Activated CD4-positive, alpha-beta T cell treated with anti-CD3 and anti-CD28 coated beads for 36 hours (primary cell): ENCODE data around the gene MOGAT1. TPM values are rescaled to one million over a fixed set of nuclear protein-coding genes. Genes with fewer than 3 reads are reported as not detected.
A peak's percentile ranks its signal among the peaks of the same experiment; 100 is the strongest.

Source experiments
- ATAC-seq: fragments of 200-7000 bp; cut with Tn5 transposase; one replicate; pipeline ENCODE4 v1.10.0; 2021; ENCODE audit warnings: mild to moderate bottlenecking, moderate library complexity
- CTCF ChIA-PET: fragments of 350-600 bp; sonication (Branson Sonifier 250); formaldehyde crosslinking; loops from one replicate; lab custom pipeline; 2021; ENCODE audit warnings: antibody characterized with exemption; lab: Charles Lee
- POLR2A ChIA-PET: fragments of 350-600 bp; sonication (Branson Sonifier 250); formaldehyde crosslinking; loops from one replicate; lab custom pipeline; 2021; ENCODE audit warnings: antibody characterized with exemption, inconsistent platforms; lab: Charles Lee
- DNase-seq: peaks from one replicate; pipeline ENCODE4 v3.0.0-alpha.2; 2020
- H3K27ac Mint-ChIP-seq: one replicate; pipeline ENCODE4 v1.8.0; 2021; ENCODE audit warnings: mixed read lengths
- H3K27me3 Mint-ChIP-seq: one replicate; pipeline ENCODE4 v1.8.0; 2021; ENCODE audit warnings: mixed read lengths
- H3K36me3 Mint-ChIP-seq: one replicate; pipeline ENCODE4 v1.8.0; 2021; ENCODE audit warnings: low read depth, mixed read lengths
- H3K4me1 Mint-ChIP-seq: one replicate; pipeline ENCODE4 v1.8.0; 2021; ENCODE audit warnings: mixed read lengths
- H3K4me3 Mint-ChIP-seq: one replicate; pipeline ENCODE4 v1.8.0; 2021; ENCODE audit warnings: mild to moderate bottlenecking, moderate library complexity, mixed read lengths
- H3K9me3 Mint-ChIP-seq: one replicate; pipeline ENCODE4 v1.8.0; 2021; ENCODE audit warnings: low read depth, mixed read lengths
- intact Hi-C, 2 experiments: fragments of 100-400 bp; cut with DNase I in 1 of 2; cut with micrococcal nuclease in 1 of 2; formaldehyde crosslinking; loops; one replicate each; pipeline versions ENCODE4 v1.14.2 to v1.15.1; 2022 to 2024; cut with DNase I, micrococcal nuclease
- total RNA-seq, 2 experiments: library from RNA; stranded (reverse); gene quantifications; one replicate each; pipeline ENCODE4 v1.2.3, GENCODE V29; 2021

Gene MOGAT1
- total RNA-seq, 2 experiments from 2014 or later = not detected

- Mint-ChIP-seq H3K27ac (no peak overlapping the region), H3K4me1 (peaks cover 45% of the 10 kb centered on the region), H3K9me3 (no peaks in the 10 kb centered on the region), H3K4me3 (no peak overlapping the region), H3K27me3 (no peaks in the 10 kb centered on the region), H3K36me3 (peaks cover 44% of the 10 kb centered on the region)
- CTCF ChIA-PET = interaction anchor here (1.1 kb wide), 1 partner anchor 13 kb away, joined by 3 read pairs; no protein-coding TSS in a partner anchor
- no peak for DNase-seq
- intact Hi-C loops = loop anchor here in 1 of 2 experiments (10.0 kb wide), 2 partner anchors 1077 to 1923 kb away; partner anchors contain the start of gene EPHA4
- POLR2A ChIA-PET = interaction anchor here (0.5 to 1.0 kb wide), 4 partner anchors 49 to 932 kb away, joined by 3 to 12 read pairs (median 6); no protein-coding TSS in a partner anchor
- no peak for ATAC-seq
Observed at GRCh38 chr2:222651718-222652418, 19.6 kb upstream of the MOGAT1 start.

GRCh38 chr2:222652491-222653255, 18.8 kb upstream of the MOGAT1 start:
- ChIA-PET POLR2A (interaction anchor here (0.5 to 1.0 kb wide), 4 partner anchors 55 to 1289 kb away, joined by 3 to 12 read pairs (median 4); no protein-coding TSS in a partner anchor), CTCF (interaction anchor here (1.1 to 1.6 kb wide), 3 partner anchors 14 to 39 kb away, joined by 3 to 5 read pairs (median 5); no protein-coding TSS in a partner anchor)
- ATAC-seq = peak; percentile 31
- Mint-ChIP-seq H3K4me1 (peaks cover 50% of the 10 kb centered on the region), H3K4me3 (peak overlapping the region; percentile 97), H3K9me3 (no peaks in the 10 kb centered on the region), H3K36me3 (peaks cover 39% of the 10 kb centered on the region), H3K27me3 (no peaks in the 10 kb centered on the region), H3K27ac (peak overlapping the region; percentile 84)
- intact Hi-C loops = loop anchor here in 1 of 2 experiments (10.0 kb wide), 2 partner anchors 1078 to 1922 kb away; partner anchors contain the start of gene EPHA4
- DNase-seq = no peak

GRCh38 chr2:222653280-222653679, 18.2 kb upstream of the MOGAT1 start:
- Mint-ChIP-seq H3K9me3 (no peaks in the 10 kb centered on the region), H3K27ac (peak overlapping the region; percentile 84), H3K4me1 (peaks cover 50% of the 10 kb centered on the region), H3K36me3 (peaks cover 34% of the 10 kb centered on the region), H3K4me3 (peak overlapping the region; percentile 97), H3K27me3 (no peaks in the 10 kb centered on the region)
- CTCF ChIA-PET = interaction anchor here (1.1 to 1.6 kb wide), 3 partner anchors 15 to 39 kb away, joined by 3 to 5 read pairs (median 5); no protein-coding TSS in a partner anchor
- intact Hi-C loops = loop anchor here in 1 of 2 experiments (10.0 kb wide), 2 partner anchors 1078 to 1922 kb away; partner anchors contain the start of gene EPHA4
- ATAC-seq = no peak
- POLR2A ChIA-PET = interaction anchor here (0.7 to 1.0 kb wide), 2 partner anchors 32 to 54 kb away, joined by 3 read pairs; no protein-coding TSS in a partner anchor
- DNase-seq = no peak

GRCh38 chr2:222655787-222656525, 15.5 kb upstream of the MOGAT1 start, which contains the start of gene FARSB:
TSS of gene FARSB (minus strand) at chr2:222656092. CDS start at chr2:222656073, 19 bp downstream.
- POLR2A ChIA-PET = interaction anchor here (0.6 kb wide), 2 partner anchors 207 to 932 kb away, joined by 3 read pairs; no protein-coding TSS in a partner anchor

GRCh38 chr2:222656526-222657446, 14.7 kb upstream of the MOGAT1 start:
- H3K4me1 Mint-ChIP-seq = peaks cover 31% of the 10 kb centered on the region
- ChIA-PET CTCF (interaction anchor here (0.6 to 1.2 kb wide), 2 partner anchors 35 to 632 kb away, joined by 3 to 4 read pairs; no protein-coding TSS in a partner anchor), POLR2A (interaction anchor here (0.6 kb wide), 2 partner anchors 206 to 933 kb away, joined by 3 read pairs; no protein-coding TSS in a partner anchor)
- H3K27ac Mint-ChIP-seq = peak overlapping the region; percentile 95
- peak; percentile 18 for DNase-seq
- ATAC-seq = peak; percentile 7
- H3K36me3 Mint-ChIP-seq = peaks cover 17% of the 10 kb centered on the region
- H3K4me3 Mint-ChIP-seq = peak overlapping the region; percentile 97
- intact Hi-C loops = loop anchor here in 1 of 2 experiments (1.0 to 10.0 kb wide), 10 partner anchors 34 to 1918 kb away; partner anchors contain the start of genes AP1S3, EPHA4 and SGPP2
- no peaks in the 10 kb centered on the region for H3K9me3 Mint-ChIP-seq
- H3K27me3 Mint-ChIP-seq = no peaks in the 10 kb centered on the region

More at GRCh38 chr2:222655787-222656525, 15.5 kb upstream of the MOGAT1 start, which contains the start of gene FARSB:
- peak within 1 kb of the TSS; percentile 95 for H3K27ac Mint-ChIP-seq
- H3K4me3 Mint-ChIP-seq = peak within 1 kb of the TSS; percentile 97
- DNase-seq = peak; percentile 96
- ATAC-seq = peak; percentile 92
- peaks cover 20% of the 10 kb centered on the region for H3K36me3 Mint-ChIP-seq
- H3K9me3 Mint-ChIP-seq = no peaks in the 10 kb centered on the region
- H3K27me3 Mint-ChIP-seq = no peaks in the 10 kb centered on the region
- CTCF ChIA-PET = interaction anchor here (0.6 to 1.2 kb wide), 2 partner anchors 36 to 631 kb away, joined by 3 to 4 read pairs; no protein-coding TSS in a partner anchor
- intact Hi-C loops = loop anchor here in 1 of 2 experiments (1.0 to 10.0 kb wide), 10 partner anchors 34 to 1919 kb away; partner anchors contain the start of genes AP1S3, EPHA4 and SGPP2
- peaks cover 38% of the 10 kb centered on the region for H3K4me1 Mint-ChIP-seq

GRCh38 chr2:222663479-222663878, 8.0 kb upstream of the MOGAT1 start:
- H3K36me3 Mint-ChIP-seq = no peaks in the 10 kb centered on the region
- H3K4me1 Mint-ChIP-seq = no peaks in the 10 kb centered on the region
- H3K27me3 Mint-ChIP-seq = peaks cover 3% of the 10 kb centered on the region
- H3K9me3 Mint-ChIP-seq = no peaks in the 10 kb centered on the region
- DNase-seq (no peak), ATAC-seq (no peak)
- intact Hi-C loops = no loop called here
- H3K4me3 Mint-ChIP-seq = no peak overlapping the region
- H3K27ac Mint-ChIP-seq = no peak overlapping the region
- POLR2A ChIA-PET = interaction anchor here (0.6 kb wide), 1 partner anchor 30 kb away, joined by 3 read pairs; no protein-coding TSS in a partner anchor
- CTCF ChIA-PET = interaction anchor here (1.1 to 1.3 kb wide), 2 partner anchors 44 to 46 kb away, joined by 3 read pairs; no protein-coding TSS in a partner anchor

- intact Hi-C loops = no loop called here
- POLR2A ChIA-PET = no interaction called here
- H3K4me1 Mint-ChIP-seq = peaks cover 8% of the 10 kb centered on the region
- no peak overlapping the region for H3K27ac Mint-ChIP-seq
- CTCF ChIA-PET = interaction anchor here (0.9 to 1.5 kb wide), 3 partner anchors 17 to 39 kb away, joined by 3 to 4 read pairs (median 3); no protein-coding TSS in a partner anchor
- no peak for DNase-seq
- no peak for ATAC-seq
- no peak overlapping the region for H3K4me3 Mint-ChIP-seq
- H3K36me3 Mint-ChIP-seq = no peaks in the 10 kb centered on the region
- peaks cover 36% of the 10 kb centered on the region for H3K27me3 Mint-ChIP-seq
- H3K9me3 Mint-ChIP-seq = no peaks in the 10 kb centered on the region
Observed at GRCh38 chr2:222668494-222669154, 2.8 kb upstream of the MOGAT1 start.

- intact Hi-C loops = no loop called here
- H3K9me3 Mint-ChIP-seq = no peaks in the 10 kb centered on the region
- peaks cover 40% of the 10 kb centered on the region for H3K27me3 Mint-ChIP-seq
- ChIA-PET CTCF (interaction anchor here (1.2 to 1.5 kb wide), 2 partner anchors 37 to 38 kb away, joined by 3 to 4 read pairs; no protein-coding TSS in a partner anchor), POLR2A (no interaction called here)
- H3K4me3 Mint-ChIP-seq = no peak overlapping the region
- H3K36me3 Mint-ChIP-seq = no peaks in the 10 kb centered on the region
- ATAC-seq (no peak), DNase-seq (no peak)
- peaks cover 8% of the 10 kb centered on the region for H3K4me1 Mint-ChIP-seq
- H3K27ac Mint-ChIP-seq = no peak overlapping the region
Observed at GRCh38 chr2:222669353-222669752, 2.1 kb upstream of the MOGAT1 start.
